AG10803 (cell line): Measurements from ENCODE around the gene CSDE1.
"Not testable (repeated sequence)": the region's sequence is repeated elsewhere in the genome, so short reads cannot be mapped to it uniquely, and the experiment has no call there.

Experiments used
- DNase-seq: peaks from one replicate; pipeline ENCODE4 v3.0.0; 2010; ENCODE audit warnings: low read depth
- H3K4me3 ChIP-seq: 2 replicates; pipeline ENCODE4 v1.5.1; 2011; ENCODE audit warnings: mild to moderate bottlenecking, low read length, control low read depth
- CTCF ChIP-seq: conservative IDR thresholded peaks from 2 replicates; pipeline ENCODE4 v1.5.1; 2011; ENCODE audit warnings: mild to moderate bottlenecking, low read length, control low read depth, inconsistent platforms

CSDE1 gene

GRCh38 chr1:114757455-114758255, at the start of gene CSDE1:
TSS of gene CSDE1 (minus strand) at chr1:114757984. CDS start at chr1:114739890, 18,094 bp downstream.
- peak; percentile 60 for TF ChIP-seq CTCF
- H3K4me3 ChIP-seq: peak within 1 kb of the TSS; percentile 100
- peak; percentile 99 for DNase-seq

- not testable (repeated sequence) for DNase-seq
Measured at GRCh38 chr1:114804449-114804848, 46.7 kb upstream of the CSDE1 start.

GRCh38 chr1:114803001-114803400, 45.2 kb upstream of the CSDE1 start:
- H3K4me3 ChIP-seq: no peak overlapping the region
- no peak for DNase-seq
- no peak for TF ChIP-seq CTCF

More at GRCh38 chr1:114804449-114804848, 46.7 kb upstream of the CSDE1 start:
- H3K4me3 ChIP-seq: not testable (repeated sequence)

- no peak for DNase-seq
- no peak for TF ChIP-seq CTCF
Measured at GRCh38 chr1:114794038-114794437, 36.3 kb upstream of the CSDE1 start.

GRCh38 chr1:114790581-114790980, 32.8 kb upstream of the CSDE1 start:
- not testable (repeated sequence) for DNase-seq

More at GRCh38 chr1:114794038-114794437, 36.3 kb upstream of the CSDE1 start:
- no peak overlapping the region for H3K4me3 ChIP-seq

GRCh38 chr1:114786440-114786839, 28.7 kb upstream of the CSDE1 start:
- DNase-seq, H3K4me3 ChIP-seq: not testable (repeated sequence)

More at GRCh38 chr1:114790581-114790980, 32.8 kb upstream of the CSDE1 start:
- not testable (repeated sequence) for H3K4me3 ChIP-seq

GRCh38 chr1:114782476-114782875, 24.7 kb upstream of the CSDE1 start:
- no peak for DNase-seq
- no peak for TF ChIP-seq CTCF

GRCh38 chr1:114780344-114781226, 22.8 kb upstream of the CSDE1 start, which contains the start of gene SIKE1:
TSS of gene SIKE1 (minus strand) at chr1:114780685. CDS start at chr1:114780607, 78 bp downstream.
- peak; percentile 20 for TF ChIP-seq CTCF
- peak; percentile 91 for DNase-seq
- peak within 1 kb of the TSS; percentile 92 for H3K4me3 ChIP-seq

More at GRCh38 chr1:114782476-114782875, 24.7 kb upstream of the CSDE1 start:
- H3K4me3 ChIP-seq: no peak overlapping the region
